H9 (cell line): Measurements from ENCODE around the gene CST3. TPM values are rescaled to one million over a fixed set of nuclear protein-coding genes. Genes with fewer than 3 reads are reported as not detected.

Experiments
- DNase-seq: peaks from one replicate; pipeline ENCODE4 v3.0.0-alpha.2; 2017
- H2AFZ ChIP-seq: one replicate; pipeline ENCODE4 v1.6.1; 2013; ENCODE audit warnings: mild to moderate bottlenecking, low read length, control low read depth, moderate library complexity
- H2AK5ac ChIP-seq: 2 replicates; pipeline ENCODE4 v1.6.1; 2013; ENCODE audit warnings: low read length, control low read depth, mixed read lengths; ENCODE audit not compliant: insufficient read length
- H2BK120ac ChIP-seq: one replicate; pipeline ENCODE4 v1.6.1; 2013; ENCODE audit warnings: low read depth, mild to moderate bottlenecking, low read length, control low read depth, inconsistent platforms; ENCODE audit not compliant: poor library complexity, severe bottlenecking
- H2BK12ac ChIP-seq: 2 replicates; pipeline ENCODE4 v1.6.1; 2013; ENCODE audit warnings: low read length, control low read depth, mixed read lengths, low read depth; ENCODE audit not compliant: insufficient read length
- H2BK15ac ChIP-seq: 2 replicates; pipeline ENCODE4 v1.6.1; 2013; ENCODE audit warnings: low read depth, low read length, control low read depth
- H2BK20ac ChIP-seq: one replicate; pipeline ENCODE4 v1.6.1; 2013; ENCODE audit warnings: low read depth, mild to moderate bottlenecking, low read length, control low read depth, inconsistent platforms; ENCODE audit not compliant: poor library complexity, severe bottlenecking
- H2BK5ac ChIP-seq: 2 replicates; pipeline ENCODE4 v1.6.1; 2013; ENCODE audit warnings: low read length, control low read depth, mixed read lengths; ENCODE audit not compliant: insufficient read length
- H3K14ac ChIP-seq: 2 replicates; pipeline ENCODE4 v1.6.1; 2013; ENCODE audit warnings: low read length, control low read depth; ENCODE audit not compliant: insufficient read depth
- H3K18ac ChIP-seq: 2 replicates; pipeline ENCODE4 v1.6.1; 2013; ENCODE audit warnings: low read depth, mild to moderate bottlenecking, mixed read lengths, low read length, control low read depth; ENCODE audit not compliant: insufficient read length
- H3K23ac ChIP-seq: 2 replicates; pipeline ENCODE4 v1.6.1; 2013; ENCODE audit warnings: low read length, control low read depth, mixed read lengths, low read depth; ENCODE audit not compliant: insufficient read length
- H3K23me2 ChIP-seq: 2 replicates; pipeline ENCODE4 v1.6.1; 2013; ENCODE audit warnings: low read depth, mild to moderate bottlenecking, mixed read lengths, low read length, control low read depth; ENCODE audit not compliant: insufficient read length, poor library complexity, severe bottlenecking
- H3K27ac ChIP-seq: 2 replicates; pipeline ENCODE4 v1.5.1; 2013; ENCODE audit warnings: low read length, control low read depth, mixed read lengths, low read depth; ENCODE audit not compliant: insufficient read length
- H3K27me3 ChIP-seq: 2 replicates; pipeline ENCODE4 v1.6.1; 2013; ENCODE audit warnings: low read length, control low read depth, inconsistent platforms; ENCODE audit not compliant: insufficient read depth
- H3K4ac ChIP-seq: 2 replicates; pipeline ENCODE4 v1.6.1; 2013; ENCODE audit warnings: low read depth, mild to moderate bottlenecking, control low read depth, inconsistent platforms, low read length, moderate library complexity
- H3K4me1 ChIP-seq: 2 replicates; pipeline ENCODE4 v1.6.1; 2013; ENCODE audit warnings: low read length, control low read depth, inconsistent platforms; ENCODE audit not compliant: insufficient read depth
- H3K4me2 ChIP-seq: 2 replicates; pipeline ENCODE4 v1.6.1; 2013; ENCODE audit warnings: low read length, control low read depth, mixed read lengths; ENCODE audit not compliant: insufficient read length, insufficient read depth
- H3K56ac ChIP-seq: 2 replicates; pipeline ENCODE4 v1.6.1; 2013; ENCODE audit warnings: low read depth, mild to moderate bottlenecking, mixed read lengths, low read length, control low read depth; ENCODE audit not compliant: insufficient read length
- H3K79me1 ChIP-seq: 2 replicates; pipeline ENCODE4 v1.6.1; 2013; ENCODE audit warnings: low read depth, mild to moderate bottlenecking, moderate library complexity, low read length, control low read depth, inconsistent platforms; ENCODE audit not compliant: insufficient read depth, poor library complexity, severe bottlenecking
- H3K79me2 ChIP-seq: 2 replicates; pipeline ENCODE4 v1.6.1; 2013; ENCODE audit warnings: low read length, control low read depth, inconsistent platforms; ENCODE audit not compliant: insufficient read depth
- H3K9ac ChIP-seq: 2 replicates; pipeline ENCODE4 v1.6.1; 2013; ENCODE audit warnings: low read length, control low read depth, mixed read lengths; ENCODE audit not compliant: insufficient read length; ENCODE audit errors: extremely low read depth
- H3K9me3 ChIP-seq: one replicate; pipeline ENCODE4 v1.6.1; 2013; ENCODE audit warnings: low read depth, low read length, inconsistent platforms; ENCODE audit not compliant: control insufficient read depth
- H3T11ph ChIP-seq: one replicate; pipeline ENCODE4 v1.6.1; 2013; ENCODE audit warnings: mild to moderate bottlenecking, low read length, control low read depth, inconsistent platforms
- H4K20me1 ChIP-seq: one replicate; pipeline ENCODE4 v1.6.1; 2013; ENCODE audit not compliant: control insufficient read depth, insufficient read length, insufficient read depth
- H4K5ac ChIP-seq: 2 replicates; pipeline ENCODE4 v1.6.1; 2013; ENCODE audit warnings: low read depth, mild to moderate bottlenecking, mixed read lengths, low read length, control low read depth; ENCODE audit not compliant: insufficient read length
- H4K8ac ChIP-seq: replicated peaks from 2 replicates; pipeline ENCODE4 v1.6.1; 2013; ENCODE audit warnings: low read length, control low read depth, mixed read lengths, low read depth; ENCODE audit not compliant: insufficient read length
- H4K91ac ChIP-seq: 2 replicates; pipeline ENCODE4 v1.6.1; 2013; ENCODE audit warnings: low read depth, mild to moderate bottlenecking, moderate library complexity, mixed read lengths, low read length, control low read depth; ENCODE audit not compliant: insufficient read length
- H3K27ac Mint-ChIP-seq, 3 experiments: 2 replicates in 2 of 3; 3 replicates in 1 of 3; pipeline ENCODE4 v1.8.0; 2020 to 2021; ENCODE audit warnings: mixed read lengths in 3 of 3, mild to moderate bottlenecking in 1 of 3, moderate library complexity in 1 of 3
- H3K27me3 Mint-ChIP-seq: 2 replicates; pipeline ENCODE4 v1.8.0; 2021; ENCODE audit warnings: low read depth, mild to moderate bottlenecking, moderate library complexity, mixed read lengths
- H3K36me3 Mint-ChIP-seq, 3 experiments: 2 replicates in 2 of 3; 3 replicates in 1 of 3; pipeline ENCODE4 v1.8.0; 2020 to 2021; ENCODE audit warnings: low read depth in 3 of 3, mixed read lengths in 3 of 3; ENCODE audit not compliant: insufficient read depth in 1 of 3
- H3K4me1 Mint-ChIP-seq, 2 experiments: 2 replicates each; pipeline ENCODE4 v1.8.0; 2020; ENCODE audit warnings: mixed read lengths in 2 of 2
- H3K4me3 Mint-ChIP-seq, 2 experiments: 2 replicates in 1 of 2; 3 replicates in 1 of 2; pipeline ENCODE4 v1.8.0; 2020 to 2021; ENCODE audit warnings: mild to moderate bottlenecking in 2 of 2, mixed read lengths in 2 of 2, moderate library complexity in 1 of 2
- H3K9me3 Mint-ChIP-seq, 2 experiments: 2 replicates in 1 of 2; 3 replicates in 1 of 2; pipeline ENCODE4 v1.8.0; 2020; ENCODE audit warnings: mild to moderate bottlenecking in 2 of 2, mixed read lengths in 2 of 2, moderate library complexity in 1 of 2
- CTCF ChIP-seq: fragments of 200-600 bp; sonication (generic); conservative IDR thresholded peaks from 3 replicates; pipeline ENCODE4 v1.8.0; 2021; ENCODE audit warnings: antibody characterized with exemption, mild to moderate bottlenecking
- WGBS: extraction: QIAGEN DNeasy Blood & Tissue Kit; methylation state at CpG from one replicate; pipeline ENCODE4 v1.1.7; 2013; ENCODE audit warnings: missing lambda C conversion rate, low lambda C conversion rate, mixed read lengths; ENCODE audit not compliant: insufficient read length; ENCODE audit errors: extremely low coverage; 5-methylcytosine and 5-hydroxymethylcytosine counted together
- total RNA-seq: library from RNA; stranded (reverse); gene quantifications from 2 replicates; pipeline ENCODE4 v1.2.1, GENCODE V29; 2021

CST3 gene
- total RNA-seq, 1 experiment from 2014 or later: 77.2 TPM

GRCh38 chr20:23668477-23668951 lies 30.8 kb upstream of the CST3 start:
- Histone ChIP-seq H3K27me3 (no peaks in the 10 kb centered on the region), H3K23me2 (no peaks in the 10 kb centered on the region), H3K4me1 (no peaks in the 10 kb centered on the region), H3K18ac (no peak overlapping the region), H2BK15ac (no peak overlapping the region), H3K27ac (no peak overlapping the region), H2BK120ac (no peak overlapping the region), H3K56ac (no peak overlapping the region), H3K9ac (no peak overlapping the region), H2BK5ac (no peak overlapping the region), H3T11ph (no peak overlapping the region), H2BK20ac (no peak overlapping the region), H3K79me2 (no peaks in the 10 kb centered on the region), H3K9me3 (no peaks in the 10 kb centered on the region), H2BK12ac (no peak overlapping the region), H3K4me2 (no peak overlapping the region), H3K14ac (no peak overlapping the region), H3K23ac (no peak overlapping the region), H4K8ac (no peak overlapping the region), H3K4ac (no peak overlapping the region), H4K20me1 (no peaks in the 10 kb centered on the region), H4K5ac (no peak overlapping the region), H2AK5ac (no peak overlapping the region), H4K91ac (no peak overlapping the region), H2AFZ (no peak overlapping the region), H3K79me1 (no peaks in the 10 kb centered on the region)
- DNase-seq: peak; percentile 76
- peaks cover 2% of the 10 kb centered on the region; the same call in 1 of the 2 replicates for H3K27me3 Mint-ChIP-seq
- no CpG with 5 or more reads among the region's 4 CpGs for WGBS
- TF ChIP-seq CTCF: peak; percentile 95
- no peaks in the 10 kb centered on the region for H3K9me3 Mint-ChIP-seq
- no peaks in the 10 kb centered on the region for H3K36me3 Mint-ChIP-seq
- no peaks in the 10 kb centered on the region for H3K4me1 Mint-ChIP-seq
- no peak overlapping the region for H3K27ac Mint-ChIP-seq
- H3K4me3 Mint-ChIP-seq: no peak overlapping the region
